T-helper 1 cell treated with Interleukin-12 subunit alpha and Interleukin-12 subunit beta and Interleukin-4 antibody, amounts not matched to agents 30 μg/mL and 1 μg/mL, for 36 hours (primary cell): ENCODE data around the gene CHIC2.
A peak's percentile ranks its signal among the peaks of the same experiment; 100 is the strongest.

Experiments
- H3K27ac Mint-ChIP-seq: one replicate; pipeline ENCODE4 v1.8.0; 2021; ENCODE audit warnings: mild to moderate bottlenecking, mixed read lengths
- H3K27me3 Mint-ChIP-seq: one replicate; pipeline ENCODE4 v1.8.0; 2021; ENCODE audit warnings: low read depth, mixed read lengths
- H3K36me3 Mint-ChIP-seq: one replicate; pipeline ENCODE4 v1.8.0; 2021; ENCODE audit warnings: low read depth, mixed read lengths
- H3K4me1 Mint-ChIP-seq: one replicate; pipeline ENCODE4 v1.8.0; 2021; ENCODE audit warnings: low read depth, mixed read lengths
- H3K4me3 Mint-ChIP-seq: one replicate; pipeline ENCODE4 v1.8.0; 2021; ENCODE audit warnings: mild to moderate bottlenecking, moderate library complexity, mixed read lengths
- H3K9me3 Mint-ChIP-seq: one replicate; pipeline ENCODE4 v1.8.0; 2021; ENCODE audit warnings: mixed read lengths

The CHIC2 gene

DNA sequence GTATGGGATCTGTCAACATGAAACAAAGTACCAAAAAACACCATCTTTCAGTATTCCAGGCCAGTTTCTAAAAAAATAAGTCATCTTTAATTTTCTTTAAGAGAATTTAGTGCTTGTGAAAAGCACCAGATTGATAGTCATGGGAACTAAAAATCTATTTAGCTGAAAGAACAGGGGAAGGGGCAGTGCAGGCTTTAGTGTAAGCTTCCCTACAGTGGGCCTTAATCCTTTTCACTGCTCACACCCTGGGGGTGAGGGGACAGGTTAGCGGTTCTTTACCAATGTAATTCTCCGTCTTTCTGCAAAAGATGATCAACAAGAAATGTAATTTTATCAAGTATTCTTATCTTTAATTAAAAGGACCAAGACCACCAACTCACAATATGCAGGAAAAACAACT lies 47.1 kb downstream of the CHIC2 start:
- H3K36me3 Mint-ChIP-seq: peaks cover 1% of the 10 kb centered on the region
- no peak overlapping the region for H3K27ac Mint-ChIP-seq
- H3K4me3 Mint-ChIP-seq: no peak overlapping the region
- H3K9me3 Mint-ChIP-seq: no peaks in the 10 kb centered on the region
- H3K4me1 Mint-ChIP-seq: no peaks in the 10 kb centered on the region
- H3K27me3 Mint-ChIP-seq: no peaks in the 10 kb centered on the region

GRCh38 chr4:54016504-54016903 lies 47.9 kb downstream of the CHIC2 start:
- H3K36me3 Mint-ChIP-seq: peaks cover 1% of the 10 kb centered on the region
- H3K4me3 Mint-ChIP-seq: no peak overlapping the region
- H3K27ac Mint-ChIP-seq: no peak overlapping the region
- no peaks in the 10 kb centered on the region for H3K9me3 Mint-ChIP-seq
- H3K27me3 Mint-ChIP-seq: no peaks in the 10 kb centered on the region
- no peaks in the 10 kb centered on the region for H3K4me1 Mint-ChIP-seq

GRCh38 chr4:54015423-54016030 lies 48.9 kb downstream of the CHIC2 start:
- Mint-ChIP-seq H3K27me3 (no peaks in the 10 kb centered on the region), H3K4me3 (no peak overlapping the region), H3K27ac (no peak overlapping the region), H3K4me1 (no peaks in the 10 kb centered on the region), H3K9me3 (no peaks in the 10 kb centered on the region), H3K36me3 (peaks cover 1% of the 10 kb centered on the region)

DNA sequence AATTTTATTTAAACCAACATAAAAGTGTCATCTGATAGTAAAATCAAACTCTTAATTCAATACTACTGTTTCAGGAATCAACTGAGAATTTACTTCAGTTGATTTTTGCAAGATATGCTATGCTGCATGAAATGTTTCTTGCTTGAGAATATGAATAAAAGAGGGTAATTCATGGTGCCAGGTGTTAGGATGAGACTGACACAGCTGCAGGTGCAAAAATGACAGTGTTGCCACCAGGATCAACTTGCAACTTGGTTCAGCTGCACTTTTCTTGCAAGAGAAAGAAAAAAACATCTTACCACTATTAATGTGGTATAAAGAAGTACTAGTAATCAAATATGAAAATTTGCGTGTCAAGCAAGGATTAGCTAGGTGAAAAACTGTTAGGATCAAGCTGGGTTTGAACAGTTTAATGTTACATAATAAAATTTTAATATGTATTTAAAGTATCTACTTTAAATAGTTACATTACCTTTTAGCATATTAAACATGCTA lies 49.7 kb downstream of the CHIC2 start:
- no peaks in the 10 kb centered on the region for H3K27me3 Mint-ChIP-seq

GRCh38 chr4:54011201-54011600 lies 53.2 kb downstream of the CHIC2 start:
- Mint-ChIP-seq H3K27me3 (no peaks in the 10 kb centered on the region), H3K4me3 (no peak overlapping the region), H3K36me3 (peaks cover 10% of the 10 kb centered on the region), H3K27ac (no peak overlapping the region), H3K9me3 (no peaks in the 10 kb centered on the region), H3K4me1 (no peaks in the 10 kb centered on the region)

More for the DNA sequence above, 49.7 kb downstream of the CHIC2 start:
- Mint-ChIP-seq H3K9me3 (no peaks in the 10 kb centered on the region), H3K36me3 (peaks cover 1% of the 10 kb centered on the region), H3K4me1 (no peaks in the 10 kb centered on the region), H3K27ac (no peak overlapping the region), H3K4me3 (no peak overlapping the region)

GRCh38 chr4:54006755-54007154 lies 57.6 kb downstream of the CHIC2 start:
- H3K27me3 Mint-ChIP-seq: no peaks in the 10 kb centered on the region
- H3K36me3 Mint-ChIP-seq: peaks cover 20% of the 10 kb centered on the region
- no peak overlapping the region for H3K27ac Mint-ChIP-seq
- H3K4me1 Mint-ChIP-seq: peaks cover 6% of the 10 kb centered on the region
- H3K4me3 Mint-ChIP-seq: no peak overlapping the region
- H3K9me3 Mint-ChIP-seq: peaks cover 9% of the 10 kb centered on the region

- H3K9me3 Mint-ChIP-seq: peaks cover 9% of the 10 kb centered on the region
- H3K27me3 Mint-ChIP-seq: no peaks in the 10 kb centered on the region
- peak overlapping the region; percentile 40 for H3K4me3 Mint-ChIP-seq
- H3K36me3 Mint-ChIP-seq: peaks cover 23% of the 10 kb centered on the region
- H3K27ac Mint-ChIP-seq: peak overlapping the region; percentile 52
- peaks cover 6% of the 10 kb centered on the region for H3K4me1 Mint-ChIP-seq
Observed at GRCh38 chr4:54005475-54005874, 58.9 kb downstream of the CHIC2 start.

DNA sequence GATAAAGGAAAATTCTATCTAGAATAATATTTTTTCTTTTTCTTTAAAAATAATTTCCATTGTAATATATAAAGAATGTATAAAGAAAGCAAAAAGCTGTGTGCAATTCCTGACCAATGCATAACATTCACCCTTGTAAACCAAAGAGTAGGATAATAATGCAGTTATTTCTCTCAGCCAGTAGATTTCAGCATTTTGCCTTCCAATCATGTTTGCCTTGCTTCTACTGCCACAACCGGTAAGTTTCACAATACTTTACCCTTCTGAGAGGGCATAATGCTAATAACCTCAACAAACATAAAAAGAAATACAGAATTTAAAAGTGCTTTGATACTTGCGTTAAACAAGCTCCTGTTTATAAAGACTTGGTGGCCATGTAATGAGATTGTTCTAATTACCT lies 59.9 kb downstream of the CHIC2 start:
- peaks cover 6% of the 10 kb centered on the region for H3K4me1 Mint-ChIP-seq
- H3K27me3 Mint-ChIP-seq: no peaks in the 10 kb centered on the region
- H3K27ac Mint-ChIP-seq: no peak overlapping the region
- peaks cover 9% of the 10 kb centered on the region for H3K9me3 Mint-ChIP-seq
- peaks cover 24% of the 10 kb centered on the region for H3K36me3 Mint-ChIP-seq
- no peak overlapping the region for H3K4me3 Mint-ChIP-seq

DNA sequence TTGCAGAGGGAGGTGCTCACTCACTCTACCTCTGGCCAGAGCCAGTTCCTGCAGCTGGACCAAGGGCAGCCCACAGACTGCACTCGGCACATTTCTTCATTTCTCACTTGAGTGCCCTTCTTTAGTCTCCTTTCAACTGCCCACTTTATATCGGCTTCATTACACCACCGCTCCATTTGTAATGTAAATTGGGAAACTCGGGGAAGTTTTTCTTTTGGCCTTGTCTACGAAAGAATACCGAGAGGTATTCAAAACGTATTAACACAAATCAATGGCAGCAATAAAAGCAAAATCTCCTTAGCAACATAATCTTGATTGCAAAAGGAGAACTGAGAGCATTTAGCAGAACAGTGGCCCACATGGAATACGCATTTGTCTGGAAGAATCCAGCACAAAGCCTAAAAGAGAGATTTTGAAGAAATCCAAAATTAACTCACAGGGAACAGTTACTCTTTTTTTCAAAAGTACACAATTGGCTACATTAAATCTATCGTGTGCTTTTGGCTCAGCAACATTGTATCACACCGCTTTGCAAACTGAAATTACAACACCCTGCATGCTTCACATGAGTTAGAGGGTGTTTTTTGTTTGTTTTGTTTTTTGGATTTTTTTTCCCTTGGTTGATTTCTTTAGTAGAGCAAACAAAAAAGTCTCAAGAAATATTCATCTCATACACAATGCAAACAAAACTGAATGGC lies 62.6 kb downstream of the CHIC2 start:
- Mint-ChIP-seq H3K4me3 (no peak overlapping the region), H3K27ac (no peak overlapping the region), H3K9me3 (peaks cover 9% of the 10 kb centered on the region), H3K27me3 (no peaks in the 10 kb centered on the region), H3K36me3 (peaks cover 21% of the 10 kb centered on the region), H3K4me1 (peaks cover 6% of the 10 kb centered on the region)

- Mint-ChIP-seq H3K4me3 (no peak overlapping the region), H3K27me3 (no peaks in the 10 kb centered on the region), H3K36me3 (peaks cover 8% of the 10 kb centered on the region), H3K27ac (no peak overlapping the region), H3K4me1 (no peaks in the 10 kb centered on the region), H3K9me3 (no peaks in the 10 kb centered on the region)
Observed at GRCh38 chr4:53997898-53998297, 66.5 kb downstream of the CHIC2 start.

DNA sequence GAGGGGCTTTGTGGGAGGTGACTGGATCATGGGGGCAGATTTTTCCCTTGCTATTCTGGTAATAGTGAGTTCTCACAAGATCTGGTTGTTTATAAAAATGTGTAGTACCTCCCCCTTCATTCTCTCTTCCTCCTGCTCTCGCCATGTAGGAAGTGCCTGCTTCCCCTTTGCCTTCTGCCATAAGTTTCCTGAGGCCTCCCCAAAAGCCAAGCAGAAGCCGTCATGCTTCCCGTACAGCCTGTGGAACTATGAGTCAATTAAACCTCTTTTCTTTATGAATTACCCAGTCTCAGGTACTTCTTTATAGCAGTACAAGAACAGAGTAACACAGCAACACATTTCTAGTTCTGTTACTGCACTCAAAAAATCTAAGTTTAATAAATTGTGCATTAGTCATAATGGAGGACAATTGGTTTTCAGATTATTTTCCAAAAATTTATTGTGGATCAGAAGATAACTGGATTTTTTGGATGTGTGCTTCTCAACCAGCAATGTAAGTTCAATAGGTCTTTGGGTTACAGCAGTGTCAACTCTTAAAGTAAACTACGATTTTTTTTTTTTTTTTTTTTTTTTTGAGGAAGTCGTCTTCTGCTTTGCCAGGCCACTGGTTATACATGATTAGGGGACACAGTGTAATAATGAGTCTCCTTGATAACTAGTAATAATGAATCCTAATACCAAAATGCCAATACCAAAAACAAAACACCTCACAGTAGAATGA lies 69.9 kb downstream of the CHIC2 start:
- H3K9me3 Mint-ChIP-seq: no peaks in the 10 kb centered on the region
- no peak overlapping the region for H3K4me3 Mint-ChIP-seq
- peaks cover 5% of the 10 kb centered on the region for H3K36me3 Mint-ChIP-seq
- H3K27me3 Mint-ChIP-seq: no peaks in the 10 kb centered on the region
- H3K27ac Mint-ChIP-seq: no peak overlapping the region
- H3K4me1 Mint-ChIP-seq: no peaks in the 10 kb centered on the region

DNA sequence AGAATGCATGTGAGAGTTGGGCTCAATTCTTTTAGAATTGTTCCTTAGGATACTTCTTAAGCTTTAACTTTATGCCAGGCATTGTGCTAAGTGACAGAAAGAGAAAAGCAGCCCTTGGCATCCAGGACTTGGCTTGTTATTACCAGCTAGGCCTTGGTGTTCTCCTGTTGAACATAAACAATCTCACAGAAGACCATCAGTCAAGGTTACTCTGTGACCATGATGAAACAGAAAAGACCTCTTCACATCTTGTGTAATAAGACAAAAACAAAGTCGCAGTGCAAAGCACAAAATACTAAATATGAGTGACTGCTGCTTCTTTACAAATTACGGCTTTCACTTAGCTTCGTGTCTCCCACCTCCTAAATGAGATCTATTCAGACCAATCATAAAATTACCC lies 71.6 kb downstream of the CHIC2 start:
- no peak overlapping the region for H3K27ac Mint-ChIP-seq
- H3K36me3 Mint-ChIP-seq: peaks cover 2% of the 10 kb centered on the region
- no peaks in the 10 kb centered on the region for H3K9me3 Mint-ChIP-seq
- no peak overlapping the region for H3K4me3 Mint-ChIP-seq
- H3K4me1 Mint-ChIP-seq: no peaks in the 10 kb centered on the region
- no peaks in the 10 kb centered on the region for H3K27me3 Mint-ChIP-seq

DNA sequence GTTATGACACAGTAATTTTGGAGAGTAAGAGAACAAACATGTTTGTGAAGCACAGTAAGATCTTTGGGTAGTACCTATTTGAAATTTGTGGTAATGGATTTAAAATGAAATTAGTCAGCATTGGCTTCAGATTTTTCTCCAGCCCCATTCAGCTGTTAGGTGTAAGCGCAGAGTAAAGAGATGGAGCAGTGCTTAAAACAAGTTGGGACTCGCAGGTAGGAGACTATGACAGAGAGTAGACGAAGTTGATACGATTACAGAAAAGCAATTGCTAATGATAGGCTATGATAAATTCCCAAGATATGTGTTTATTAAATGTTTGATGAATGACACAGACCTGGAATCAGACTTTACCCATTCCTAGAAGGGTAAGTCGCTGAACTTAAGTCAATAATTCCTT lies 72.6 kb downstream of the CHIC2 start:
- Mint-ChIP-seq H3K9me3 (no peaks in the 10 kb centered on the region), H3K4me1 (no peaks in the 10 kb centered on the region), H3K36me3 (peaks cover 2% of the 10 kb centered on the region), H3K27me3 (no peaks in the 10 kb centered on the region), H3K27ac (no peak overlapping the region), H3K4me3 (no peak overlapping the region)

GRCh38 chr4:53990641-53991040 lies 73.8 kb downstream of the CHIC2 start:
- H3K4me1 Mint-ChIP-seq: no peaks in the 10 kb centered on the region

GRCh38 chr4:53987761-53988171 lies 76.6 kb downstream of the CHIC2 start:
- peaks cover 6% of the 10 kb centered on the region for H3K27me3 Mint-ChIP-seq
- H3K4me1 Mint-ChIP-seq: no peaks in the 10 kb centered on the region
- H3K36me3 Mint-ChIP-seq: no peaks in the 10 kb centered on the region
- no peak overlapping the region for H3K4me3 Mint-ChIP-seq
- no peaks in the 10 kb centered on the region for H3K9me3 Mint-ChIP-seq
- H3K27ac Mint-ChIP-seq: no peak overlapping the region

More at GRCh38 chr4:53990641-53991040, 73.8 kb downstream of the CHIC2 start:
- no peaks in the 10 kb centered on the region for H3K27me3 Mint-ChIP-seq
- H3K27ac Mint-ChIP-seq: no peak overlapping the region
- no peaks in the 10 kb centered on the region for H3K9me3 Mint-ChIP-seq
- H3K4me3 Mint-ChIP-seq: no peak overlapping the region
- peaks cover 2% of the 10 kb centered on the region for H3K36me3 Mint-ChIP-seq
